Non-pigmented ciliary epithelial cell (primary cell): ENCODE results near the gene PDE9A.

Source experiments
- DNase-seq: peaks from one replicate; pipeline ENCODE4 v3.0.0-alpha.2; 2010; ENCODE audit warnings: low read depth

PDE9A gene

DNA sequence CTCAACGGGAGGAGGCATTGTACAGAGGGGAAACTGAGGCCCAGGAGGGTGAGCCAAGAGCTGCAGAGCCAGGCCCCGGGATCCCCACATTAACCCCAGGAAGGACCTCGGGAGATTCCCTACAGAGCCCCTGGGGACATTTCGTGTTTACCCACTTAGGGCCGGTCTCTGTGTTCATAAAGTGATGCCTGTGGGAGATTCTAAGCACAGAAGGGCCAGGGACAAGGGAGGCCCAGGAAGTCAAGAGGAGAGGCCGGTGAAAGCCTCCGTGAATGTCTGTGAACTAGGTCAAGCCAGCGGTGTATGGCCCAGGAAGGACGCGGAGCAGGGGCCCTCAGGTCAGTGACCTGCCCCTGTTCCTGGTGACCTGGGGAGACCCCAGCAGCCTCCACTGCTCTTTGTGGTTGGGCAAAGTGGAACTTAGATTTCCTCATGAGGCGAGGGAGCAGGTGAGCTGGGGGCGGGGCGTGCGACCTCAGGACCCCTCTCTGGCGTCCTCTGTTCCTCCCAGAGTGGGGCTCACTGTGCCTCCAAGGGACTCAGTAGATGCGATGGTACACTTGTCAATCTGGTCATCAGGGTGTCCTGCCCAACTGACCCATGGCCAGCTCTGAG is 34.9 kb downstream of the PDE9A start:
- DNase-seq, result no peak

DNA sequence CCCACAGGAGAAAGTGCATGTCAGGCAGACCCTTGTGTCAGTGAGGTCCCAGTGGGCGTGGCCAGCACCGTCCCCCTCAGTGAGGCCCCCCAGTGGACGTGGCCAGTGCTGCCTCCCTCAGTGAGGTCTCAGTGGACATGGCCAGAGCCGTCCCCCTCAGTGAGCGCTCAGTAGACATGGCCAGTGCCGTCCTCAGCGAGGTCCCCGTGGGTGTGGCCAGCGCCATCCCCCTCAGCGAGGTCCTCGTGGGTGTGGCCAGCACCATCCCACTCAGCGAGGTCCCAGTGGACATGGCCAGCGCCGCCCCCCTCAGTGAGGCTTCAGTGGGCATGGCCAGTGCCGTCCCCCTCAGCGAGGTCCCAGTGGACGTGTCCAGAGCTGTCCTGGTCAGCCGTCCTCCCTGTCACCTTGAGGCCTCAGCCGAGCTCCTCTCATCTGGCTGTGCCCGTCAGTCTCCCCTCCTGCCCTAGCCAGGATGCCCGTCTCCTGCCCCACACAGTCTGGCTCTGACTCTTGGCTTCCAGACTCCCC is 35.5 kb downstream of the PDE9A start:
- DNase-seq, result no peak

DNA sequence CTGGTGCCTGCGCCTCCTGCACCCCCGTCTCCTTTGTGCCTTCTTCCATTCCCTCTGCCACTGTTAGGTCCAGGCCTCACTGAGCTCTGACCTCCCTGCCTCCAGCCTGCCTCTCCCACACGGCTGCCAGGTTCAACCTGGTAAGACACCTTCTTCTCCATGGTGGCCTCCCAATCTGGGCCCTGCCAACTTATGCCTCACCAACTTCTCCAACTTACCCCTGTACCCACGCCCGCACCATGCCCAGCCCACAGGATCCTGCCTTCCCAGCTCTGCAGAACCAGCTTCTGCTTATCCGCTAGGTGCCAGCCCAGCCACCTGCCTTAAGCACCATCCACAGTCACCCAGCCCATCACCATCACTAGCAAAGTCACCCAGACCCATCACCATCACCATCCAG is 37.2 kb downstream of the PDE9A start:
- DNase-seq, result no peak

DNA sequence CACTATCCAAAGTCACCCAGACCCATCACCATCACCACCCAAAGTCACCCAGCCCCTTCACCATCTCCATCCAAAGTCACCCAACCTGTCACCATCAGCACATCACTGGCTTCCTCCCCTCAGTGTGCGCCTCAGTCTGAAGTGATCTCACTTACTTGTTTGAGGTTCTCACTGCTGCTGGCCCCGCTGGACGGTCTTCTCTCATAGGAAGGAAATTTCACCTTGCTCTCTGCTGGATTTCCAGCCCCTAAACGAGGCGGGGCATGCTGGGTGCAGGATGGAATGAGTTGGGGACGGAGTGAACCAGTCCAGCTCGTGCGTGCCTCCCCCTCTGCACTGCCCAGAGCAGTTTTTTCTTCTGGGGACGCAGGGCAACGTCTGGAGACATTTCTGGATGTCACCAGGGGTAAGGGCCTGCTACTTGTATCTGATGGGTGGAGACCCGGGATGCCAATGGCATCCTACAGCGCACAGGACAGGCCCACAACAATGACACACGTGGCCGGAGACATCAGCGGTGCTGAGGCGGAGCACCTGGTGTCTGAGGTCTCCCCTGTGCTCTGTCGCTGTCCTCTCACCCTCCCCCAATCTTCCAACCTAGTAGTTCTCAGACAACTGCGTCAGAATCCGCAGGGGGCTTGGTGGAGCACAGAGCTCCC is 38.6 kb downstream of the PDE9A start:
- no peak for DNase-seq

DNA sequence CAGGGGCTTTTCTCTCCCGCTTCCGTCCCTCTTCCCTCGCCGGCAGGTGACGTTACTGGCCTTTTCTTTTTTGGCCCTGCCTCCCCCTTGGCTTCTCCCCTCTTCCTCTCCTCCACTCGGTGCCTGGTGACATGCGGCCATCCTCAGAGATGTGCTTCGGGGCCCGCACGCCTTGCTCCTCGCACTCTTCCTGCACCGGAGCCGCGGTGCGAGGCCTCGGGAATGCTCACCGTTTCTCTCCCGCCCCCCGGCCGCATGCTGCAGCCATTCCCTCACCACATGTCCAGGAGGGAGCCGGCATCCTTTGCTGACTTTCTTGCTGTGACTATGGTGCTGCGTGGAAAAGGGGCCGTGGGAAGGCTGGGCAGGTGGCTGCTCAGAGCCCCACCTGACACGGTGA is 39.3 kb downstream of the PDE9A start:
- no peak for DNase-seq

DNA sequence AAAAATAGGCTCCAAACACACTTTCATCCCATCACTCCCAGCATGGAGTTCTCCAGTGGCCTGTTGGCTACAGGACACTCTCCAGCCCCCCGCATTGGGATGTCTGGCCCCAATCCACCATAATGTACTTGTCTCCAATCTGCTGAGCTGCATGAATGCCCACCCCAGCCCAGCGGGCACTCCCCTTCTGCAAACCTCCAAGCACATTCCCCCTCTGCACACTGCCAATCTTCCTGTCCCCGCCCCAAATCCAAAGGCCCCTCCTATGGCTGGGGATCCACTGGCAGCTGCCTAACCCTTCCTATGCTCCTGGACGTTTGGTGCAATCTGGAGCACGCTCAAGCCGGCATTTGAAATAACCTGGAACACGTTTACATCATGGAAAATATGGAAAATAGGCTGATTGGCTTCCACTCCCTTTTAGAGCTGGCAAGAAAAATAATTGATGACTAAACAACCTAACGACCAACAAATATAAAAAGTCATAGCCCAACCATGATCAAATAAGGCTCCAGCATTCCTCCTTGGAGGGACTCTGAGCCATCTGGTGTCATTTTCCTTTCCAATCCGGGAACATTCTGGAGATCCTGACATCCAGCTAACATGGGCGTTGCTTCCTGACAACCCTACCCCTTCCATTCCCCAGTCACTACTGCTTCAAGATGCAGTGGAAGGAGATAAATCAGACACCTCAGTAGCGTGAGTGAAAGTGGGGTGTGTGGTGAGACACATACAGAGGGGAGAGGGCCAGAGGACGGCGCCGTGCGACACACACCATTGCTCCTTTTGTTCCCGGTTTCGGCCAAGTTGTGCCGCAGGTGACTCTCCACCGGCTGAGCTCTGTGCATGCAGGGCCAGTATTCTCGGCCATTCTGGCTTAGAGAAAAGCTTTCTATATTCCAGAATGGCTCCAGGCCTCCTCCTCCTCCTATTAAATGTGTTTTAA is 41.6 kb downstream of the PDE9A start:
- no peak for DNase-seq

DNA sequence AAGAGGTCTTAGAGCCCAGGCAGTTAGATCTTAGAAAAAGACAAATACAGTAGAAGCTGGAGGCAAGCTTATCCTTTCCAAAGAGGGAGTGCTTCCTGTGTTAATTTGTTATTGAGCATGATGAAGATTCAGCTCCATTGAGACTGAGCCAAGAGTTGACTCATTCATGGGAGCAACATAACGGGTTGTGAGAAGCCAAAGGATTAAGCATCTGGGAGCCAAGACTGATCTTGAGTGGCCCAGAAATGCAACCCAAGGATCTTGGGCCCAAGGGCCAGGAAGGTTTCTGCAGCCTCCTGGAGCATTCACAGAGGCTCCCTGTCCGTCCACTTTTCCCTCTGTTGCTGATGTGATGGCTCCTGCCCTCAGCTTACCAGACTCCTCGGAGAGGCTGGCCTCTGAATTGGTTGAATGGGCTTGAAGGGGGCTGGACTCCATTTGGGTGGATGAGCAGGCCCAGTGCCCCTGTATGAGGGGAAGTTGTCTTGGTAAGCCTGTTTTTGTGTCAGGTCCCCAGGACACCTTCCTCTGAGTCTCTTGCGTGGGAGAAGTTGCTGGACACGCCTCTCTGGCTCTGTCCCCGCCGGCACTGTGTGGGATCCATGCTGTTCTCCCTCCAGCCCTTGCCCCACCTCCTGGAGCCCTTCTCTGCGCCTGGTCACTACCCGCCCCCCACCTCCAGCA is 42.4 kb downstream of the PDE9A start:
- no peak for DNase-seq

DNA sequence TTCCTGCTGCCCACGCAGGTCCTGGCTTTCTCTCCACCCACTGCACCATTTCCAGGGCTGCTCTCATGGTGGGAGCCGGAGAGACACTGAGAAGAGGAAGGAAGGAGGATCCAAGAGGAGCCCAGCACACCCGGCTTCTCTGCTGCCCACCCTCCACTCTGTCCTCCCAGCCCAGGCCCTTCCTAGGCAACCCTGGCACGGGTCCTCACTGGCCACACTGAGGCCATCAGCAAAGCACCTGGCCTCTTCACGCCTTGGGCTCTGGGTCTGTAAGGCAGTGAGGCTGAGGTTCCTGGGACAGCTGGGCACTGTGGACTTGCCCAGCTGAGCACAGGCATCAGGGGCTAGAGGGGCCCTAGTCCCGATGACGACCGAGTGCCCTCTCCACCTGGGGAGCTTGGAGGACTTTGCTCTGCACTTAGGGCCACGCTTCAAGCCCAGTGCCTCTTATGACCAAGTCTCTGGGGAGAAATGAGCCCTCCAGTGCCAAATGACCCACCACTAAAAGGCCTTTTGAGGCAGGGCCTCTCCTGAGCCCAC is 43.1 kb downstream of the PDE9A start:
- no peak for DNase-seq

DNA sequence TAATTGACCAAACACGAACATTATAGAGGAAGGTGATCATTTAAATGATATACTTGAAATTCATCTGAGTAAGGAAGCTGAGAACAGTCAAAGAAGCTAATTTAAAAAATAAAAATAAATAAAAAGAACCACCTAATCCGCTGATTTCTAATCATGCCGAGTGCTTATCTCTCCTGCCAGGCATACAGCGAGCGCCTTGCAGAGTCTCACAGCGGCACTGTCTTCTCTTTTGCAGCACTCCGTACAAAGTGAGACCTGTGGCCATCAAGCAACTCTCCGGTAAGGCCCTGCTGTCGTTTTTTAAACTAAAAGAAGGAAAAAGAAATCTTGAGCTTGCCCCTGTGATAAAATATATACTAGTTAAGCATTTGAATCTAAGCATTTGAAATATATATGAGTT is 45.3 kb downstream of the PDE9A start:
- no peak for DNase-seq

DNA sequence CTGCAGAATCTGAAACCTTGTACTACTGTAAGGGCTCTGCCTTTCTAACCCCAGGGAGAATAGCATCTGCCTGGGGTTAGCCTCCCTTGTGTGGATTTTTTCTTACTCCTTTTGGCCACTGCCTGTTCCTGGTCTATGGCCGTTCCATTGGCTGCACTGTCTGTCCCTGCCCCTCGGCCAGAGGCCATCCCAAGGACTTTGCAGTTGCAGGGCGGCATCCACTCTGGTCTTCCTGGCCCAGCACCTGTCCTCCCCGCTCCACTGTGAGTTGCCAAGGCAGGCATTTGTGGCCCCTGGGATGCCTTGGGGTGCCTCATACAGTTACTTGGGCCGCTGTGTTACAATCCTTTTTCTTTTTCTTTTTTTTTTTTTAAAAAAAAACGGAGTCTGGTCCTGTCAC is 45.8 kb downstream of the PDE9A start:
- no peak for DNase-seq

DNA sequence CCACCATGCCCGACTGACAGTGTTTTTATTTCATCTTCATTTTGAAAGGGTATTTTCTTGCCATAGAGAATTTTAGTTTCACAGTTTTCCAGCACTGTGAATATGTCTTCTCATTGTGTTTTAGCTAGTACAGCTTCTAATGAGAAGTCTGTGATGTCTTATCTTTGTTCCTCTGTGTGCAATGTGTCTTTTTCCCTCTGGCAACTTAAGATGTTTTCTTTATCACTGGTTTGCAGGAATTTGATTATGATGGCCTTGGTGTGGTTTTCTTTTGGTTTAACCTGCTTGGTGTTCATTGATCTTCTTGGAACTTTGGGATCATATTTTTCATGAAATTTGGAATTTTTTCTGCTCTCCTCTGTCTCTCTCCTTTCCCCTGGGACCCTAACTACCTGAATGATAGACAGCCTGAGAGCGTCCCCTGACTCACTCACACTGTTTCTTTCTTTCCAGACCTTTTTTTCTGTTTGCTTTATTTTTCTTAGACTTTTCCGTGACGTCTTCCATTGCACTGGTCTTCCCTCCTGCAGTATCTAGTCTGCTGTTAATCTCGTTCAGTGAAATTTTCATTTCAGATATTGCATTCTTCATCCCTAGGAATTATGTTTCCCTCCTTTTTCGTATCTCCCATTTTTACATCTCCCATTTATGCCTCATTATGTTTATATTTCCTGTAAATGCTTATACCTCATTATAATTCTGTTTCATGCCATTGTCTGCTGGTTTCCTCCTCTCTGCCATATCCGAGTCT is 48.5 kb downstream of the PDE9A start:
- no peak for DNase-seq

DNA sequence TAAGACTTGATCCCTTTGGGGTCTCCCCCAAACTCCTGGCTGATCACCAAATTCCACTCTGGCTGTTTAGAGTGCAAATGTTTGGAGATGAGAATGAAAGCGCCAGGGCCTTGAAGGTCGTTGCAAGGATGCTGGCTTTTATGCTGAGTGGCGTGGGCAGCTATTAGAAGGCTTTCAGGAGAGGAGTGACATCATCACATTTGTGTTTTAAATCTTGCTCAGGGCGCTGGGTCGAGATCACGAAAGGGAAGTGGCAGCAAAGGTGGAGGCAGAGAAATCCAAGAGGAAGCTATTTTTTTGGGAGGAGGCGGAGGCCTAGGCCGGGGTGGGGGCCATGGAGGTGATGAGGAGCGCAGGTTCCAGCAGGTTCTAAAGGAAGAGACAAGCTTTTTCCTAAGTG is 49.3 kb downstream of the PDE9A start:
- no peak for DNase-seq

DNA sequence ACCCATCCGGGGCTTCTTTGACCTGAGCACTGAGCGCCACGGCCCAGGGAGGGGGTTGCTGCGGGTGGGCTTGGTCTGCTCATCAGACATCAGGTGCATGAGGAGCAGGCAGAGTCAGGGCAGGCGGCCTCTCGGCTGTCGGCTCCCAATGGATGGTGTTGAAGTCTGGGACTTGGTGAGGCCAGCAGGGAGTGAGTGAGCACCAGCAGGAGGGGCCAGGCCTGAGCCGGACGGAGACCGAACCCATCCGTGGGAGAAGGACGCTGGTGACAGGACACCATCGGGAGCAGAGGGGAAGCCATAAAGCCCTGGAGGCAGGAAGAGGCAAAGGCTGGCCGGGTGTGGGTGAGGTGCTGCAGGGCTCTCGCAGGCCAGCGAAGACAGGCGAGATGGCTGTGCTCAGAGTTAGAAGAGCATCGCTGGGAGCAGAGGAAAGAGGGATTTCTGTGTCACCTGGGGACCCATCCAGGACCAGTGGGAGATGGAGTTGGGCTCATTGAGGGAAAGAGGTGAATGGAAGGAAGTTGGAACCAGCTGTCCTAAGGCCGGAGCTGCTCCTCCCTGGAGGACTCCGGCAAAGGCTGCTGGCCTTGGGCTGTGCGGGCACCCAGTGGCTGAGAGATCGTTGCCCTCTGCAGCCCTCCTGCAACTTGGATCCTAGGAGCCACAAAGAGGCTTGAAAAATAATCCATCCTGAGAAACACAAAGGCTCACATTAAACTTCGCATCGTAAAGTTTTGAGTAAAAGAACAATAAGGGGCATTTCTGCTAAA is 49.9 kb downstream of the PDE9A start:
- no peak for DNase-seq

DNA sequence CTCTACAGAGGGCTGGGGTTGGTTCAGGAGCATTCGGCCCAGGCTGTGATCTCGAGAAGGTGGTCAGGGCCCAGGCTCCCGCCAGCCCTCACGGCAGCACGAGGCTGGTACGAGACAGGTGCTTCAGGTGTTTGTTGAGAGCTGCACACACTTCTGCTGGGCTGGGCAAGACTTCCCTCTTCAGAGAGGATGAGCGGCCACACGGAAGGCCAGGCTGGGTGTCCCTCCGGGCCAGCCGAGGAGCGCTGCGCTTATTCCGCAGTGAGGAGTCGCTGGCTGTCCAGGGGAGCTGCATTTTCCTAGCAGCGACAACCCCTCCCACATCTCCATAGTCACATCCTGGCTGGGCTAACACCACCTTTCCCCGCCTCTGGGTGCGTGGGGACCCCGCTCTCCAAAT is 50.5 kb downstream of the PDE9A start:
- DNase-seq, result no peak

DNA sequence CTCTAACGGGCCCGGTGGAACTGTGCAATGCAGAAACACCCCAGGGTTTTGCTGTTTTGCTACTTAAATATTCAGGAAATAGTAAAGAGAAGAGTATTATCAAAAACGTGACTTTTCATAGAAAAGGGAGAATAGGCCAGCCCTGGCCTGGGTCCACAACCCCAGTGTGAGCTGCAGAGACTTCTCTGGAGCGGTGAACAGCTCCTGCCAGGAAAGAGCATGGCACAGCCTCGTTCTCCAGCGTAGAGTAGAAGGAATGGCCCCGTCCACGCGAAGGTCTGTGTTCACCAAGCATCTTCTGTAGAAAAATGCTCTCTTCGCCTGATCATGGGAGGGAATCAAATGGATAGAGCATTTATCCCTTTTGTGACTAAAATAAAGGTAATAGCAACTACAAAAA is 51.4 kb downstream of the PDE9A start:
- DNase-seq, result no peak

DNA sequence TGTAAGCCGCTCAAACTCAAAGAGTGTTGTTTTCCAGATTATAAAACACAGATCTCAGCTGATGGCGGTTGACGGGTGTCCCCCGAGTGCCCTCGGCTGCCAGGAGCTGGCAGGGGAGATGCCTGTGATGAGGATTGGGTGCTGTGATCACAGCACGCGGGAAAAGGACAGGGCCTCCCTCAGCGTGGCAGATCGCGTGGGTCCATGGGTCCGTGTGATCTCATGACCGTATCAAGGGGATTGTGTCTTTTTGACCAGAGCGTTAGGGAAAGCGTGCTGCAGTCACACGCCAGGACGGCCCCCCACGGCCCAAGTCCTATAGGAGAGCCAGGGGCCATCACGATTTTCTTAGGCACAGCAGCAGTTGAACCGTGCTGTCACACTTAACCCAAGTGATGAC is 51.9 kb downstream of the PDE9A start:
- DNase-seq, result no peak

DNA sequence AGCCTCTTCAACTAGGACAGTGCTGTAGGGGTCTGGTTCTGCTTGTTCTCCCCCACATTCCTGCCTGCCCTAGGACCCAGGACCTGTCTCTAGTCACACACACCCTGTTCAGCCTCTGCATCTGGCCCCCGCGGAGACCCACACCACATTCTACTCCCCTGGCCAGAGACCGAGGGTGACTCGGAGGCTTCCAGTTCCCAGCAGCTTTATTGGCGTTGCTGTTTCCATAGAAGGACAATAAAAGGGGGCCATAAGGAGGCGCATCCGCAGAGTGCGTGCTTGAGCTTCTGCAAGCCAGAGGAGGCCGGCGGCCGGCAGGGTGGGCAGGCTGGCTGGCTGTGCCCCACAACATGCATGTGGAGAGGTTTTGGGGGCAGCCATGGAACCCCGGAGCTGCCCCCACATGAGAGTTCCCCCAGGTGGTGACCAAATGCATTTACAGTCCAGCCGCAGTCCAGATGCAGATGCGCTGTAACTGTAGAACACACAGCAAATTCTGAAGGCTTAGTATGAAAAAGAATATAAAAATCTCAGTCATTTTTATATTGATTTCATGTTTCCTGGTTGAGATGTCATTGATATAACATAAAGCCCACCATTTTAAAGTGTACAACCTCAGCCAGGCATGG is 52.4 kb downstream of the PDE9A start:
- no peak for DNase-seq

DNA sequence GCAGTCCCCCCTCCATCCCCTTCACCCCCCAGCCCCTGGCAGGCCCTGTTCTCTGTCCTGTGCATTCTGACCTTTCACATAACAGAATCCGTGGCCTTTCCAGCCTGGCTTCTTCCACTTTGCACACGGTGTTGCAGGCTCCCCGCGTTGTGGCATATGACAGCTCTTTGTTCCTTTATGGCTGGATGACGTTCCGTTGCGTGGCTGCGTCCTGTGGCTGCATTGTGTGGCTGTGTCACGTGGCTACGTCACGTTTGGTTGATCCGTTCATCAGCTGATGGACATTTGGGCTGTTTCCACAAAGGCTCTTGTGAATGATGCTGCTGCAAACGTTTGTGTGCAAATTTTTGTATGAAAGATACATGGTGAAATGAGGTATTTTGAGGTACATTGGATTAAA is 53.3 kb downstream of the PDE9A start:
- DNase-seq, result no peak

DNA sequence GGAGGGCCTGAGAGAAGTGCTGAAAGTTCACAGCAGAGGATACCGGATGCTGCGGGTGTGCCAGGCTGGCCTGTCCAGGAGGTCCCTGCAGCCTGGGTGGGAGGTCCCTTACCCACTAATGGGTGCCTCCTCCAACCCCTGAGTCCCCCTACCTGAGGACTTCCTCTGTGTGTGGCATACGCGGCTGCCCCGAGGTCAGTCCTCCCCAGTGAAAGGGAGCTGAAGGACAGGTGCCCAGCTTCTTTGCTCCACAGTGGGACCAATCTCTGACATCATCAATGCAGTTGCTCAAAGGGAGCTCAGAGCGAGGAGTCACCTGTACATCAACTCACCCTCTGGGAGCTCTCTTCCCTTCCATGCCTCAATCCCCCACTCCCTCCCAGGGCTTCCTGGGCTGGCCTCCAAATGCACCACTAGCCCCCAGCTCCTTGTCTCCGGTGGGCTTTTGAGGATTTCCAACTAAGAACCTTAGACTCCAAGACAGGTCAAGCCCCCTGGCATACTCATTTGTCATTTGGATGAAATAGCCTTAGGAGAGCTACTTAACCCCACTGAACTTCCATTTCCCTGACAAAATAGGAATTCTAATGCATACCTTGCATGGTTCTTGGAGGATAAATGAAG is 53.9 kb downstream of the PDE9A start:
- DNase-seq, result no peak

DNA sequence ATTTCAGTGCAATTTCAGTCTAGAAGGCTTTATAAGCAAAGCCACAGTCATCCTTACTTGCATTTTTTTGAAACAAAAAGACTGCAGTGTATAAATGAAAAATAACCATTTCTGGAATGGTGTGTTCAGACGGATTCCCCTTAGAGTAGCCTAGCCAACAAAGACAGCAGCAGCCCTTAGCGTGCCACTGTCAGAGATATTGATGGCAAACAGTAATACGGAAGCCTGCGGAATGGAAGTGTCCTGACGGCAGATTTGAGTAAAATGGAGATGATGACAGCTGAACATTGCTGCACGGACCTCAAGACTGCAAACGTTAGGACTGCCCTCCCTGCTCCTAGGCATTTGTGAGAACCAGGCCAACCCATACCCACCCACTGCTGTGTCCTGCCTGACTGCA is 54.7 kb downstream of the PDE9A start:
- DNase-seq, result no peak
